Stimulated activated CD8-positive, alpha-beta memory T cell treated with anti-CD3 and anti-CD28 coated beads, Interleukin-12 subunit alpha, Interleukin-12 subunit beta, amount 100 ng/mL, for 24 hours (primary cell): ENCODE results near the gene ARHGEF1.

Experiments used
- DNase-seq: peaks from one replicate; pipeline ENCODE4 v3.0.0-alpha.2; 2020; ENCODE audit errors: extremely low read depth

ARHGEF1 gene

DNA sequence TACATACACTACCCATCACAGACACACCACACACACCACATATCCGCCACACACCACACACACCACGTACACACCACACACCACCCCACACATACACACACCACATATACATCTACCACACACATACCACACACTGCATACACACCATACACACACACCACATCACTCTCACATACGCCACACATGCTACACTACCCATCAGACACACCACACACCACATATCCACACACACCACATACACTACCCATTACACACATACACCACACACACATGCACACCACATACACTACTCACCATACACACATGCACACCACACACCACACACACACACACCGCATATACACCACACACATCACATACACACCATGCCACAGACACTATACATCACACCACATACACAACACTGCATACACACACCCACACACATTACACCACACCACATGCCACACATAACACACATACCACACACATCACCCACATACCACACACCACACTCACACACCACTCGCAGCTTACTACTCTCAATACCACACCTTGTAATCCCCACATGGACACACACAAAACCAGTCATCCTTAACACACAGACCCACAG, 35.8 kb downstream of the ARHGEF1 start:
- no peak for DNase-seq

DNA sequence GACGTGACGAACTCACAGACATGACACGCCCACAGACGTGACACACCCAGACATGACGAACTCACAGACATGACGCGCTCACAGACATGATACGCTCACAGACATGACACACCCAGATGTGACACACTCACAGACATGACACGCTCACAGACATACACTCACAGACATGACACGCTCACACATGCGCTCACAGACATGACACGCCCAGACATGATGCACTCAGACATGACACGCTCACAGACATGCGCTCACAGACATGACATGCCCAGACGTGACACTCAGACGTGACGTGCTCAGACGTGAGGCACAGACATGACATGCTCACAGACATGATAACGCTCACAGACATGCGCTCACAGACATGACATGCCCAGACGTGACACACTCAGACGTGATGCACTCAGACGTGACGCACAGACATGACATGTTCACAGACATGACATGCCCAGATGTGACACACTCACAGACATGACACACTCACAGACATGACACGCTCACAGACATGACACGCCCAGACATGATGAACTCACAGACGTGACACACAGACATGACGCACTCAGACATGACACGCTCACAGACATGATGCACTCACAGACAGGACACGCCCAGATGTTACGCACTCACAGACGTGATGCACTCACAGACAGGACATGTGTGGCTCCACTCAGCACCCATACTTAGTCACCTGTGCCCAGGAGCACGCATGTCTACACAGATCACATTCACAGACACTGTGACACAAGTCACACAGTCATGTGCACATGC, 37.1 kb downstream of the ARHGEF1 start:
- DNase-seq = no peak

DNA sequence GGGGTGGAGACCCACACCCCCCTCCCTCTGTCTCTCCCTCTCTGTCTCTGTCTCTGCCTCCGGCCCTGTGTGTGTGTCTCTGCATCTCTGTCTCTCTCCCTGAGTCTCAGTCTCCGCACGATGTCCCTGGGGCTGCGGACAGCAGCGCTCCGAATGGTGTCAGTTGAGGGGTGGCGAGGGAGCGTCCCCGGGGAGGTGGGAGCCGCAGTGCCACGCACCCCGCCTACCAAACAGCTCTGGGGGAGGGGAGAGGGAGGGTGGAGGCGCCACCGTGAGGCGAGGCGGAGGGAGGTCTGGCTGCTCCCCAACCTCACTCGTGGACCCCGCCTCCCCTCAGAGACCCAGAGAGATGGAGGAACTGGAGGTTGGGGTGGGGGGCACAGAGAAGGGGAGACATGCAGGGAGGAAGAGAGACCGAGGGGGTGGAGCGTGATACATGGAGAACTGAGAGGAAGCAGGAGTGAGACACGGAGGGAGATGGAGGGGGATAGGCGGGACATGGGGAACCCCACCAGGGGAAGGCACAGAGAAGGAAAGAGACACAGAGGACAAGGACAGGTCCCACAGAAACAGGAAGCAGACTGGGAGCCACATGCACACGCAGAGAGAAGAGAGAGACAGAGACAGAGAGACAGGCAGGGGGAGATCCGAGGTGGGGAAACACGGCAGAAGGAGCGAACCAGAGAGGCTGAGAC, 38.0 kb downstream of the ARHGEF1 start:
- no peak for DNase-seq

- DNase-seq = no peak
Observed at GRCh38 chr19:41921577-41922576, 38.9 kb downstream of the ARHGEF1 start.

DNA sequence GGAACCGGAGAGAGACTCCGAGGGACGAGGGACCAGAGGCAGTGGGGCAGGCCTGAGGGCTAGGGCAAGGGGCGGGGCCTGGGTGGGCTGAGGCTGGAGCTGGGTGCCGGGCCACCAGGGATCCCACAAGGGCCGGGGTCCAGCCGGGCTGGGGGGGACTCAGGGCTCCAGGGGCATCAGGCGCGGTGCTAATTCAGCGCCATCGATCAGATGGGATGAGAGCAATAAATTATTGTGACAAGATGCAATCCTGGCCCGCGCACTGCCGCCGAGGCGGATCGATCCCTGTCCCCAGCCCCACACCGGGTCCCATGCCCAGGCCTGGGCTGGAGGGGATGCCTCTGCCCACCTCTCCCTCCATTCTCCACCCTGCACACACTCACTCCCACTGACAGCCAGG, 39.6 kb downstream of the ARHGEF1 start:
- no peak for DNase-seq

- no peak for DNase-seq
Observed at GRCh38 chr19:41923045-41923788, 40.2 kb downstream of the ARHGEF1 start.

DNA sequence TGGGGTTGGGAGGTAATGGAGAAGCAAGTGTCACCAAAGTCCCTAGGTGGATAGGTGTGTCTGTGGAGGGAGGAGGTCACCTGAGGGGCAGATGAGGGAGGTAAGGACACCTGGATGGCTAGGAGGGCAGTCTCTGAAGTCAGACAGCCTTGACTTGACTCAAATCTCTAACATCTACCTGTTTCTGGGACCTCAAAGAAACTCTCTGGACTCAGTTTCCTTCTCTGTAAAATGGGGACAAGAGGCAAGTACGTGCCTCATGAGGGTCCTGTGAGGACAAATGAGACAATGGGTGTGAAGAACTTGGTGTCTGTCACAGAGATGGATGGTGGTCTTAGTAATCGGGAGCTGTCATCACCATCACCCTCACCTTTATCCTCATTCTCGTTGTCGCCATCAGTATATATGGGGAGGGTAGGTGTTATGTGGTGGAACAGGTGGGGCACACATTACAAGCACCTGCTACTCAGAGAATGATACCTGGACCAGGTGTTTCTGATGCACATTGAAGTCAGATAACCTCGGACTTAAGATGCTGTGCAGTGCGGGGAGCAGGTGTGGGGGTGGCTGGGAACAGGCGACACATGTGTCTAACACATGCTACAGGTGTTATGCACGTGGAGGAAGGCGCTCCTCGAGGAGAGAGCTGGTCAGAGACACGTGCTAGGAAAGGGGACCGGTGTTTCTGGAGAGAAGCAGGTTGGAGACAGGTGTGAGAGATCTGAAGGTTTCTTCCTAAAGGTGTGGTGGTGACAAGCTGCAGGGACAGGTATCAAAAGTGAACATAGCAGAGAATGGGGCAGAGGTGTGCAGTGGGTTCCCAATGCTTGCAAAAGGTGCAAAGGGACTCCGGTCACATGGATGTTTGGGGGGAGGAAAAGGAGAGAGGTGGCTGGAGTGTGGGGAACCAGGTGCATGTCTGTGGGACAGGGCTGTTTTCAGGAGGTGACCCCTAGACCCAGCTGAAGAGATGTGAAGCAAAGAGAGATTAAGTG, 41.5 kb downstream of the ARHGEF1 start:
- DNase-seq = no peak

- no peak for DNase-seq
Observed at GRCh38 chr19:41925208-41926003, 42.4 kb downstream of the ARHGEF1 start.

DNA sequence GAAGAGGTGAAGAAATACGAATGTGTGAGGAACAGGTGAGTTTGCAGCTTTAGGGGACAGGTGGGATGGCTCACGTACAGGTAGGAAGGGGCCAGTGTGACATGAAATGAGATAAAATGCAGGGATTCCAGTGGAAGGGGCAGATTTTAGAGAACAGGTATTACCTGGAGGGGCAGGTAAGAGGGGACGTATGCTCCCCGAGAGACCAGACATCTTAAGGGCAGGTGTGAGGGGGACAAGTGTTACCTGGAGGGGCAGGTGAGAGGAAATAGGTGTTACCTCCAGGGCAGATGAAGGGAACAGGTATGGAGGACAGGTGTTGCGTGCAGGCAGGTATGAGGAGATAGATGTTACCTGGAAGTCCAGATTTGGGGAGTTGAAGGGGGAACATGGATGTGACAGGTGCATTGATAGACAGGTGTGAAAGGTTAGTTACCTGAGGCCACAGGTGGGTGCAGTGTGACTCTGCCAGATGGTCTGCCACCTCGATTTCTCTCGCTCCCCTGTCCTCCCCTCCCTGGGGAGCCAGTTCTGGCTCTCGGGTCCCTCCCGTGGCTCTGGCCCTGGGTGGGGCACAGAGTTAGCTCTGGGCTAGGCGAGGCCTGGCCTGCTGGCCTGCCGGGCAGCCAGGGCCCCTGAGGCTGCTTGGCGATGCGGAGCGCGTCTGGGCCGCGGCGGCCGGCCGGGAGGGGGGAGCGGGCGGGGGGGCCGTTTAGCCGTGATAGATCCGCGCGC, 43.2 kb downstream of the ARHGEF1 start:
- DNase-seq = no peak

DNA sequence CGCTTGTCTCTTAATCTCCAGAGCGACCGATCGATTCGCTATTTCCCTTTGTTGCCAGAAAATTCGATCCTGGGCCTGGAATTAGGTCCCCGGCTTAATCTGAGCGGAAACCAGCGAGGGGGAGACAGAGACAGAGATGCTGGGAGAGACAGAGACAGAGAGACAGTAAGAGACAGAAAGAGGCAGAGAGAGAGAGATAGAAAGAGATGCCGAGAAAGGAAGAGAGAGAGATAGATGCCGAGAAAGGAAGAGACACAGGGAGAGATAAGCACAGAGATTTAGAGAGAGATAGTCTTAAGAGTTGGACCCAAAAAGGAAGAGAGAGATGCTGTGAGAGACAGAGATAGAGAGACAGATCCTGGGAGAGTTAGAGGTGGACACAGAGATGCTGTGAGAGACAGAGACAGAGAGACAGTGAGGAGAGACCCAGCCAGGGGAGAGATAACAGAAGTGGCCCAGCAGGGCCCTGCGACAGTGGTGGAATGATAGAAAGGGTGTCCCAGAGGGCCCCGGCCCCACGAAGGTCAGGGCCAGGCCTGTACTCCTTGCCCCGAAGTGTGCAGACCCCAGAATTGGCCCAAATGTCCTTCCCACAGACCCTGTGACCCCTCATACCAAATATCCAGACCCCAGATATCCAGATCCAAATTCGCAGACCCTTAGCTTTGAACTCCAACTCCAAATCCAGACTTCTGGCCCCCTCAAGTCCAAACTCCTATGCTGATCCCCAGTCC, 43.9 kb downstream of the ARHGEF1 start:
- DNase-seq = no peak

DNA sequence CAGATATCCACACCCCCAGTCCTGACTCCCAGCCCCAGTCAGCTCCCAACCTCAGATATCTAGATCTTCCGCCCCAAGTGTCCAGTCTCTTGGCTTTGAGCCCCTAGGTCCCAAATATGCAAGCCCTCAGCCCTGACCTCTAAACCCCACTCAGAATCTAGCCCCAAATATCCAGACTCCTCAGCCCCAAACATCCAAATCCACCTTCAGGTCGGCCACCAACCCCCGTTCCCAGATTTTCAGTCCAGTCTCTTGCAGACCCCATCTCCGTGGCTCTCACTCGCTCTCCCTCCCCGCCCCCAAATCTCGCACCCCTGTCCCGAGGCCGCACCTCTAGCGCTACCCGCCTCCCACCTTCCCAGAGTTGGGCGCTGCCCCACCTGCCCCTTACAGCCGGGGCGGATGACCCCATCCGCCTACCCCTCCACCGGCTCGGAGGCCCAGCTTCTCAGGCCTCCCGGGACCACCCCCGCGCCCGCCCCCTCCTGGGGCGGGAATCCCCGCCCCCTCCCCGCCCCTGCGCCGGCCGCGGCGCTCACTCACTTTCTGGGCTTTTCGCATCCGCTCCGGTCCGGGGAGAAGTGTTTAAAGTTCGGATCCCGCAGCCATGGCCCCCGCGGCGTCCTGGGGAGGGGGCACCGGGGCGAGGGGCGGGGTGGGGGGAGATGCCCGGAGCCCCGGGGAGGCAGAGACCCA, 44.7 kb downstream of the ARHGEF1 start:
- no peak for DNase-seq

- DNase-seq = no peak
Observed at GRCh38 chr19:41928221-41928683, 45.3 kb downstream of the ARHGEF1 start, which contains the start of gene ERFL. TSS of gene ERFL (minus strand) at chr19:41928449. CDS start at chr19:41912919, 15,530 bp downstream.

GRCh38 chr19:41928754-41929535, 46.0 kb downstream of the ARHGEF1 start:
- no peak for DNase-seq

DNA sequence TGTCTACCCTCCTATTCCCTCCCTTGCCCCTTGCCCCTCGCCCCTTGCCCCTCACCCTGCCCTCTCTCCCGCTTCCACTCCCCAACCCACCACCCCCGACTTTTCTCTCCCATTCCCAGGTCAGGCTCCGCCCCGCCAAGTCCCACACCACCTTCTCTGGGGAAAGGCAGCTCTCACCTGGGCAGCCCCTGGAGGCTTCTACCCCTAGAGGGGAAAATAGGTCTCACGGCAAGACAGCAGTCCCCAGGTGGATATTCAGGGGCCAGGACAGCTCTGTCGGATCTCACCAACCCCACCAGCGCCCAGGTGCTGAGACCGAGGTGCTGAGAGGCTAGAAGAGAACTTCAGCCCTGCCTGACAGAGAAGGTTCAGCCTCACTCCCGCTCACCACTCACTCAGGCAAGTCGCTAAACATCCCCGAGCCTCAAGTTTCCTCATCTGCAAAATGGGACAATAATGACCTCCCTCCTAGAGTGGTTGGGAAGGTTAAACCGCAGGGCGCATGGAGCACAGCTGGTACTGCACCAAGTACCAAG, 46.6 kb downstream of the ARHGEF1 start:
- DNase-seq = no peak

DNA sequence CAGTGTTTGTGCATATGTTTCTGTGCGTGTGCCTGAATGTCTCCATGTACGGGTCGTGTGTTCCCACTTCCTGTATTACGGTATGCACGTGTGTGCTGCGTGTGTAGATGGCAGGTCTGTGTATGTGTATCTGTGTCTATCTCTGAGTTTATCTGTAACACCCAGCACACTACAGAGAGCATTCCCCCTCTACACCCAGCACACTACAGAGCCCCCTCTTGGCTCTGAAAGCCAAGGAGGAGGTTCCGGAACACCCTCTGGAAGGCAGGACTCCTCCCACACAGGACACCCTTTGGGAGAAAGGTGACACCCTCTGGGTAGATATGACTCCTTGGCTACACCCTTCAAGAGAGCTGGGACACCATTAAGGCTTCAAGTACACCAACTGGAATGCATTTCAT, 47.3 kb downstream of the ARHGEF1 start:
- DNase-seq = no peak
